GM21619 (cell line): Measurements from ENCODE around the gene AAK1.
"Not testable (repeated sequence)": the region's sequence is repeated elsewhere in the genome, so short reads cannot be mapped to it uniquely, and the experiment has no call there.

ENCODE experiments used
- ATAC-seq: cut with Tn5 transposase; IDR thresholded peaks from one replicate; pipeline ENCODE4 v1.9.1; 2021; ENCODE audit not compliant: unreplicated experiment

Gene AAK1

GRCh38 chr2:69462780-69463179 is 180.8 kb downstream of the AAK1 start:
- no peak for ATAC-seq

GRCh38 chr2:69461404-69461803 is 182.1 kb downstream of the AAK1 start:
- no peak for ATAC-seq

GRCh38 chr2:69459936-69460335 is 183.6 kb downstream of the AAK1 start:
- ATAC-seq, result no peak

GRCh38 chr2:69456950-69457445 is 186.5 kb downstream of the AAK1 start:
- ATAC-seq, result no peak

- no peak for ATAC-seq
Observed at GRCh38 chr2:69456154-69456553, 187.4 kb downstream of the AAK1 start.

- no peak for ATAC-seq
Observed at GRCh38 chr2:69454976-69455375, 188.6 kb downstream of the AAK1 start.

- peak; percentile 89 for ATAC-seq
Observed at GRCh38 chr2:69453475-69454129, 189.9 kb downstream of the AAK1 start.

- ATAC-seq, result no peak
Observed at GRCh38 chr2:69452687-69453086, 190.9 kb downstream of the AAK1 start.

GRCh38 chr2:69450735-69451416 is 192.7 kb downstream of the AAK1 start:
- ATAC-seq, result no peak

- ATAC-seq, result no peak
Observed at GRCh38 chr2:69449906-69450305, 193.6 kb downstream of the AAK1 start.

- not testable (repeated sequence) for ATAC-seq
Observed at GRCh38 chr2:69443673-69444072, 199.9 kb downstream of the AAK1 start.

GRCh38 chr2:69439499-69439898 is 204.0 kb downstream of the AAK1 start:
- ATAC-seq, result not testable (repeated sequence)

- no peak for ATAC-seq
Observed at GRCh38 chr2:69438580-69438979, 205.0 kb downstream of the AAK1 start.

GRCh38 chr2:69437751-69438154 is 205.8 kb downstream of the AAK1 start:
- no peak for ATAC-seq

- peak; percentile 94 for ATAC-seq
Observed at GRCh38 chr2:69436938-69437750, 206.4 kb downstream of the AAK1 start, which contains the start of gene NFU1. Gene NFU1, minus strand, starts transcription at chr2:69437435. Its CDS starts 13 bp downstream, at chr2:69437422.

GRCh38 chr2:69436596-69436937 is 207.0 kb downstream of the AAK1 start:
- peak; percentile 2 for ATAC-seq

GRCh38 chr2:69434753-69435152 is 208.8 kb downstream of the AAK1 start:
- ATAC-seq, result no peak

- no peak for ATAC-seq
Observed at GRCh38 chr2:69429491-69430183, 213.9 kb downstream of the AAK1 start.

GRCh38 chr2:69428981-69429380 is 214.6 kb downstream of the AAK1 start:
- ATAC-seq, result no peak

- ATAC-seq, result no peak
Observed at GRCh38 chr2:69424419-69424818, 219.1 kb downstream of the AAK1 start.

GRCh38 chr2:69422198-69422597 is 221.3 kb downstream of the AAK1 start:
- ATAC-seq, result no peak
